Panc1 (cell line): ENCODE data around the gene MTHFR.

Source experiments
- CTCF ChIP-seq: fragments of 450-650 bp; IDR thresholded peaks from 2 replicates; pipeline ENCODE4 v1.5.1; 2017; ENCODE audit warnings: mild to moderate bottlenecking
- POLR2AphosphoS5 ChIP-seq: IDR thresholded peaks from 2 replicates; pipeline ENCODE4 v1.6.1; 2012; ENCODE audit warnings: mild to moderate bottlenecking, low read depth, low read length, moderate library complexity
- SIN3A ChIP-seq: IDR thresholded peaks from 2 replicates; pipeline ENCODE4 v1.6.1; 2012; ENCODE audit warnings: low read depth, mild to moderate bottlenecking, low read length, moderate library complexity, borderline replicate concordance; ENCODE audit not compliant: insufficient read depth

- TF ChIP-seq CTCF (no peak), POLR2AphosphoS5 (no peak), SIN3A (no peak)
These were observed 16.4 kb downstream of the MTHFR start for GRCh38 chr1:11789126-11790067.
